SK-N-SH treated with all-trans-retinoic acid at 6 μM for 48 hours (cell line): ENCODE data around the gene SRGAP1.

ENCODE experiments used
- ARNTL ChIP-seq: fragments of 450-650 bp; formaldehyde crosslinking; IDR thresholded peaks from 2 replicates; pipeline ENCODE4 v1.5.0; 2020; ENCODE audit warnings: low read depth, mild to moderate bottlenecking, moderate library complexity, borderline replicate concordance
- CSDC2 ChIP-seq: fragments of 250-450 bp; sonication (Bioruptor Pico); IDR thresholded peaks from 2 replicates; pipeline ENCODE4 v1.5.0; 2020; ENCODE audit warnings: mild to moderate bottlenecking, moderate library complexity
- PPARA ChIP-seq: fragments of 250-450 bp; sonication (Bioruptor Pico); IDR thresholded peaks from 2 replicates; pipeline ENCODE4 v1.5.0; 2020; ENCODE audit warnings: mild to moderate bottlenecking, borderline replicate concordance
- RARB ChIP-seq: fragments of 250-450 bp; sonication (Bioruptor Pico); IDR thresholded peaks from 2 replicates; pipeline ENCODE4 v1.8.0; 2021; ENCODE audit warnings: mild to moderate bottlenecking, moderate library complexity
- SNAI2 ChIP-seq: fragments of 250-450 bp; sonication (Bioruptor Pico); IDR thresholded peaks from 2 replicates; pipeline ENCODE4 v1.5.0; 2020; ENCODE audit warnings: mild to moderate bottlenecking, moderate library complexity
- TOX ChIP-seq: fragments of 250-450 bp; sonication (Bioruptor Pico); IDR thresholded peaks from 2 replicates; pipeline ENCODE4 v1.8.0; 2021; ENCODE audit warnings: mild to moderate bottlenecking, moderate library complexity, borderline replicate concordance
- ZC3H10 ChIP-seq: fragments of 250-450 bp; sonication (Bioruptor Pico); IDR thresholded peaks from 2 replicates; pipeline ENCODE4 v1.5.1; 2021; ENCODE audit warnings: mild to moderate bottlenecking, moderate library complexity
- ZNF565 ChIP-seq: fragments of 450-650 bp; formaldehyde crosslinking; conservative IDR thresholded peaks from 2 replicates; pipeline ENCODE4 v1.5.0; 2020; ENCODE audit warnings: low read depth, mild to moderate bottlenecking, moderate library complexity
- ZNF70 ChIP-seq: fragments of 450-650 bp; formaldehyde crosslinking; IDR thresholded peaks from 2 replicates; pipeline ENCODE4 v1.5.0; 2020; ENCODE audit warnings: mild to moderate bottlenecking, moderate library complexity
- TF ChIP-seq, protein P1 (sequence below): fragments of 250-450 bp; sonication (Bioruptor Pico); IDR thresholded peaks from 2 replicates; pipeline ENCODE4 v1.5.0; 2020; ENCODE audit warnings: mild to moderate bottlenecking, moderate library complexity
- TF ChIP-seq, protein P2 (sequence below): fragments of 250-450 bp; sonication (Bioruptor Pico); IDR thresholded peaks from 2 replicates; pipeline ENCODE4 v1.8.0; 2021; ENCODE audit warnings: low read depth, mild to moderate bottlenecking, moderate library complexity, borderline replicate concordance
- TF ChIP-seq, protein P3 (sequence below): fragments of 250-450 bp; sonication (Bioruptor Pico); IDR thresholded peaks from 2 replicates; pipeline ENCODE4 v1.8.0; 2020; ENCODE audit warnings: mild to moderate bottlenecking, moderate library complexity, borderline replicate concordance

DNA sequence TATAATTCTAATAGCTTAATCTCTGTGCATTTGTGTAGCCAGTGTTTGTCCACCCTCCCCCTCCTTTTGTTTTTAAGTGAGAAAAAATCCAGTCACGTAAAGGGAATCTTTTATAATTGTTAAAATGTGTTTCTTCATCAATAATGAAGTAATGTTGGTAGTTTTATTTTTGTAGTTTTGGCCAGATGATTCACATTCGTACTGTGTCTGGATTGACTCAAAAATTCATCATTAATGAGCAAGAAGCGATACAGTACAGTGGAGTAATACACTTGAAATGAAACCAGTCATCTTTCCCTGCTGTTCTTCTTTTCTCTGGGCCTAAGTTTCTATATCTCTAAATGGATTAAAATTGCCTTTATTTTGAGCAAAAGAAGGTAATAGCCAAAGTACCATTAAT is 86.5 kb downstream of the SRGAP1 start:
- TF ChIP-seq ZNF70 (CRISPR knock-in tag) (no peak), ARNTL (CRISPR knock-in tag) (no peak), RARB (CRISPR knock-in tag) (no peak), TOX (CRISPR knock-in tag) (no peak), CSDC2 (no peak), ZC3H10 (CRISPR knock-in tag) (no peak), PPARA (CRISPR knock-in tag) (no peak), ZNF565 (no peak), SNAI2 (no peak)
- TF ChIP-seq, protein P1, sequence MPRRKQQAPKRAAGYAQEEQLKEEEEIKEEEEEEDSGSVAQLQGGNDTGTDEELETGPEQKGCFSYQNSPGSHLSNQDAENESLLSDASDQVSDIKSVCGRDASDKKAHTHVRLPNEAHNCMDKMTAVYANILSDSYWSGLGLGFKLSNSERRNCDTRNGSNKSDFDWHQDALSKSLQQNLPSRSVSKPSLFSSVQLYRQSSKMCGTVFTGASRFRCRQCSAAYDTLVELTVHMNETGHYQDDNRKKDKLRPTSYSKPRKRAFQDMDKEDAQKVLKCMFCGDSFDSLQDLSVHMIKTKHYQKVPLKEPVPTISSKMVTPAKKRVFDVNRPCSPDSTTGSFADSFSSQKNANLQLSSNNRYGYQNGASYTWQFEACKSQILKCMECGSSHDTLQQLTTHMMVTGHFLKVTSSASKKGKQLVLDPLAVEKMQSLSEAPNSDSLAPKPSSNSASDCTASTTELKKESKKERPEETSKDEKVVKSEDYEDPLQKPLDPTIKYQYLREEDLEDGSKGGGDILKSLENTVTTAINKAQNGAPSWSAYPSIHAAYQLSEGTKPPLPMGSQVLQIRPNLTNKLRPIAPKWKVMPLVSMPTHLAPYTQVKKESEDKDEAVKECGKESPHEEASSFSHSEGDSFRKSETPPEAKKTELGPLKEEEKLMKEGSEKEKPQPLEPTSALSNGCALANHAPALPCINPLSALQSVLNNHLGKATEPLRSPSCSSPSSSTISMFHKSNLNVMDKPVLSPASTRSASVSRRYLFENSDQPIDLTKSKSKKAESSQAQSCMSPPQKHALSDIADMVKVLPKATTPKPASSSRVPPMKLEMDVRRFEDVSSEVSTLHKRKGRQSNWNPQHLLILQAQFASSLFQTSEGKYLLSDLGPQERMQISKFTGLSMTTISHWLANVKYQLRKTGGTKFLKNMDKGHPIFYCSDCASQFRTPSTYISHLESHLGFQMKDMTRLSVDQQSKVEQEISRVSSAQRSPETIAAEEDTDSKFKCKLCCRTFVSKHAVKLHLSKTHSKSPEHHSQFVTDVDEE: no peak
- TF ChIP-seq, protein P2, sequence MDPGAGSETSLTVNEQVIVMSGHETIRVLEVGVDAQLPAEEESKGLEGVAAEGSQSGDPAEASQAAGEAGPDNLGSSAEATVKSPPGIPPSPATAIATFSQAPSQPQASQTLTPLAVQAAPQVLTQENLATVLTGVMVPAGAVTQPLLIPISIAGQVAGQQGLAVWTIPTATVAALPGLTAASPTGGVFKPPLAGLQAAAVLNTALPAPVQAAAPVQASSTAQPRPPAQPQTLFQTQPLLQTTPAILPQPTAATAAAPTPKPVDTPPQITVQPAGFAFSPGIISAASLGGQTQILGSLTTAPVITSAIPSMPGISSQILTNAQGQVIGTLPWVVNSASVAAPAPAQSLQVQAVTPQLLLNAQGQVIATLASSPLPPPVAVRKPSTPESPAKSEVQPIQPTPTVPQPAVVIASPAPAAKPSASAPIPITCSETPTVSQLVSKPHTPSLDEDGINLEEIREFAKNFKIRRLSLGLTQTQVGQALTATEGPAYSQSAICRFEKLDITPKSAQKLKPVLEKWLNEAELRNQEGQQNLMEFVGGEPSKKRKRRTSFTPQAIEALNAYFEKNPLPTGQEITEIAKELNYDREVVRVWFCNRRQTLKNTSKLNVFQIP (CRISPR knock-in tag): no peak
- TF ChIP-seq, protein P3, sequence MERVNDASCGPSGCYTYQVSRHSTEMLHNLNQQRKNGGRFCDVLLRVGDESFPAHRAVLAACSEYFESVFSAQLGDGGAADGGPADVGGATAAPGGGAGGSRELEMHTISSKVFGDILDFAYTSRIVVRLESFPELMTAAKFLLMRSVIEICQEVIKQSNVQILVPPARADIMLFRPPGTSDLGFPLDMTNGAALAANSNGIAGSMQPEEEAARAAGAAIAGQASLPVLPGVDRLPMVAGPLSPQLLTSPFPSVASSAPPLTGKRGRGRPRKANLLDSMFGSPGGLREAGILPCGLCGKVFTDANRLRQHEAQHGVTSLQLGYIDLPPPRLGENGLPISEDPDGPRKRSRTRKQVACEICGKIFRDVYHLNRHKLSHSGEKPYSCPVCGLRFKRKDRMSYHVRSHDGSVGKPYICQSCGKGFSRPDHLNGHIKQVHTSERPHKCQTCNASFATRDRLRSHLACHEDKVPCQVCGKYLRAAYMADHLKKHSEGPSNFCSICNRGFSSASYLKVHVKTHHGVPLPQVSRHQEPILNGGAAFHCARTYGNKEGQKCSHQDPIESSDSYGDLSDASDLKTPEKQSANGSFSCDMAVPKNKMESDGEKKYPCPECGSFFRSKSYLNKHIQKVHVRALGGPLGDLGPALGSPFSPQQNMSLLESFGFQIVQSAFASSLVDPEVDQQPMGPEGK (CRISPR knock-in tag): no peak
